ENCODE results near the gene PODN.

Gene PODN

GRCh38 chr1:53061859-53062707 is at the start of gene PODN:
PODN (plus strand) TSS chr1:53062213; CDS start chr1:53069856, 7,643 bp downstream.
- no peak for DNase-seq

GRCh38 chr1:53014791-53015507 is 47.1 kb upstream of the PODN start:
- DNase-seq: peak; percentile 95

GRCh38 chr1:53015508-53015860 is 46.5 kb upstream of the PODN start:
- DNase-seq: no peak

GRCh38 chr1:53016705-53017104 is 45.3 kb upstream of the PODN start:
- no peak for DNase-seq

- DNase-seq: no peak
Observed at GRCh38 chr1:53020588-53020987, 41.4 kb upstream of the PODN start.

- no peak for DNase-seq
Observed at GRCh38 chr1:53022179-53022578, 39.8 kb upstream of the PODN start.

- peak; percentile 78 for DNase-seq
Observed at GRCh38 chr1:53023546-53023945, 38.5 kb upstream of the PODN start.

GRCh38 chr1:53024117-53024516 is 37.9 kb upstream of the PODN start:
- no peak for DNase-seq

- no peak for DNase-seq
Observed at GRCh38 chr1:53025034-53025768, 36.8 kb upstream of the PODN start.

GRCh38 chr1:53025769-53026112 is 36.3 kb upstream of the PODN start:
- DNase-seq: no peak

- DNase-seq: no peak
Observed at GRCh38 chr1:53026254-53026653, 35.8 kb upstream of the PODN start.

GRCh38 chr1:53031732-53032131 is 30.3 kb upstream of the PODN start:
- DNase-seq: no peak

- no peak for DNase-seq
Observed at GRCh38 chr1:53037159-53037558, 24.9 kb upstream of the PODN start.

- no peak for DNase-seq
Observed at GRCh38 chr1:53038566-53038965, 23.4 kb upstream of the PODN start.

GRCh38 chr1:53043271-53043670 is 18.7 kb upstream of the PODN start:
- DNase-seq: no peak

- DNase-seq: no peak
Observed at GRCh38 chr1:53044926-53045325, 17.1 kb upstream of the PODN start.

GRCh38 chr1:53046930-53047329 is 15.1 kb upstream of the PODN start:
- DNase-seq: no peak

- no peak for DNase-seq
Observed at GRCh38 chr1:53047737-53048736, 14.0 kb upstream of the PODN start.

GRCh38 chr1:53048960-53049573 is 12.9 kb upstream of the PODN start:
- no peak for DNase-seq

- no peak for DNase-seq
Observed at GRCh38 chr1:53049574-53049967, 12.4 kb upstream of the PODN start.

GRCh38 chr1:53050310-53050709 is 11.7 kb upstream of the PODN start:
- no peak for DNase-seq

GRCh38 chr1:53051676-53052075 is 10.3 kb upstream of the PODN start:
- DNase-seq: no peak
